BLaER1 treated with 17β-estradiol and CSF1 and Interleukin-3, amounts not matched to agents 10 nM and 100 nM (cell line): Measurements from ENCODE around the gene KCNC4.

Source experiments
- H3K27ac ChIP-seq, 11 experiments: shearing (Covaris generic); formaldehyde crosslinking; 2 replicates each; pipeline ENCODE4 v1.8.1; 2022
- H3K27me3 ChIP-seq, 11 experiments: shearing (Covaris generic); formaldehyde crosslinking; 2 replicates each; pipeline ENCODE4 v1.8.1; 2022
- H3K36me3 ChIP-seq, 11 experiments: shearing (Covaris generic); formaldehyde crosslinking; 2 replicates each; pipeline ENCODE4 v1.8.1; 2022
- H3K4me1 ChIP-seq, 10 experiments: shearing (Covaris generic); formaldehyde crosslinking; 2 replicates each; pipeline ENCODE4 v1.8.1; 2022
- H3K4me2 ChIP-seq, 11 experiments: shearing (Covaris generic); formaldehyde crosslinking; 2 replicates each; pipeline ENCODE4 v1.8.1; 2022
- H3K4me3 ChIP-seq, 10 experiments: shearing (Covaris generic); formaldehyde crosslinking; 2 replicates each; pipeline ENCODE4 v1.8.1; 2022
- H3K9ac ChIP-seq, 11 experiments: shearing (Covaris generic); formaldehyde crosslinking; 2 replicates each; pipeline ENCODE4 v1.8.1; 2022
- H3K9me3 ChIP-seq, 11 experiments: shearing (Covaris generic); formaldehyde crosslinking; replicated peaks in 1 of 11; 2 replicates each; pipeline ENCODE4 v1.8.1; 2022
- H4K20me1 ChIP-seq, 11 experiments: shearing (Covaris generic); formaldehyde crosslinking; 2 replicates each; pipeline ENCODE4 v1.8.1; 2022
- Cebpa-rat ChIP-seq, 11 experiments: shearing (Covaris generic); IDR thresholded peaks; 2 replicates each; pipeline ENCODE4 v1.8.1; 2022

The KCNC4 gene

GRCh38 chr1:110185181-110185580 is 24.9 kb upstream of the KCNC4 start:
- no peak for TF ChIP-seq Cebpa-rat (IDR thresholded peaks at IDR 0.05)
- Histone ChIP-seq H3K9me3 (no peaks in the 10 kb centered on the region), H3K27ac (no peak overlapping the region), H4K20me1 (peaks cover 0 to 3% (median 0%) of the 10 kb centered on the region in 11 experiments; a peak in 4 of 22 replicates), H3K9ac (no peak overlapping the region), H3K4me3 (no peak overlapping the region), H3K4me1 (peaks cover 0 to 6% (median 0%) of the 10 kb centered on the region in 10 experiments; a peak in 3 of 20 replicates), H3K36me3 (no peaks in the 10 kb centered on the region), H3K27me3 (no peaks in the 10 kb centered on the region), H3K4me2 (no peak overlapping the region)

GRCh38 chr1:110186558-110186957 is 23.6 kb upstream of the KCNC4 start:
- no peaks in the 10 kb centered on the region for H3K27me3 ChIP-seq
- H3K27ac ChIP-seq, result no peak overlapping the region
- no peaks in the 10 kb centered on the region for H3K9me3 ChIP-seq
- TF ChIP-seq Cebpa-rat (IDR thresholded peaks at IDR 0.05), result no peak
- no peak overlapping the region for H3K9ac ChIP-seq
- H4K20me1 ChIP-seq, result peaks cover 0 to 3% (median 0%) of the 10 kb centered on the region in 11 experiments; a peak in 4 of 22 replicates
- no peaks in the 10 kb centered on the region for H3K36me3 ChIP-seq
- H3K4me3 ChIP-seq, result no peak overlapping the region
- H3K4me2 ChIP-seq, result no peak overlapping the region
- H3K4me1 ChIP-seq, result peaks cover 0 to 6% (median 0%) of the 10 kb centered on the region in 10 experiments; a peak in 3 of 20 replicates

- Histone ChIP-seq H3K9me3 (no peaks in the 10 kb centered on the region), H3K27ac (no peak overlapping the region), H4K20me1 (peaks cover 0 to 3% (median 0%) of the 10 kb centered on the region in 11 experiments; a peak in 5 of 22 replicates), H3K4me1 (peaks cover 0 to 6% (median 0%) of the 10 kb centered on the region in 10 experiments; a peak in 3 of 20 replicates), H3K36me3 (no peaks in the 10 kb centered on the region), H3K4me2 (no peak overlapping the region), H3K4me3 (no peak overlapping the region), H3K9ac (no peak overlapping the region), H3K27me3 (no peaks in the 10 kb centered on the region)
- TF ChIP-seq Cebpa-rat (IDR thresholded peaks at IDR 0.05), result no peak
Observed at GRCh38 chr1:110187139-110187890, 22.8 kb upstream of the KCNC4 start.

GRCh38 chr1:110188035-110188618 is 22.0 kb upstream of the KCNC4 start:
- Histone ChIP-seq H3K4me1 (peaks cover 0 to 6% (median 0%) of the 10 kb centered on the region in 10 experiments; a peak in 3 of 20 replicates), H3K4me3 (no peak overlapping the region), H3K9ac (no peak overlapping the region), H3K27ac (no peak overlapping the region), H3K4me2 (no peak overlapping the region), H3K27me3 (no peaks in the 10 kb centered on the region), H3K36me3 (no peaks in the 10 kb centered on the region), H3K9me3 (no peaks in the 10 kb centered on the region), H4K20me1 (peaks cover 0 to 3% (median 0%) of the 10 kb centered on the region in 11 experiments; a peak in 5 of 22 replicates)
- no peak for TF ChIP-seq Cebpa-rat (IDR thresholded peaks at IDR 0.05)

- no peak for TF ChIP-seq Cebpa-rat (IDR thresholded peaks at IDR 0.05)
- Histone ChIP-seq H3K36me3 (no peaks in the 10 kb centered on the region), H4K20me1 (peaks cover 0 to 3% (median 0%) of the 10 kb centered on the region in 11 experiments; a peak in 5 of 22 replicates), H3K4me3 (no peak overlapping the region), H3K27ac (no peak overlapping the region), H3K9ac (no peak overlapping the region), H3K27me3 (no peaks in the 10 kb centered on the region), H3K4me2 (no peak overlapping the region), H3K9me3 (no peaks in the 10 kb centered on the region), H3K4me1 (peaks cover 0 to 6% (median 0%) of the 10 kb centered on the region in 10 experiments; a peak in 3 of 20 replicates)
Observed at GRCh38 chr1:110189181-110189580, 20.9 kb upstream of the KCNC4 start.

GRCh38 chr1:110190282-110190929 is 19.7 kb upstream of the KCNC4 start:
- H3K4me2 ChIP-seq, result no peak overlapping the region
- no peak overlapping the region for H3K27ac ChIP-seq
- peaks cover 0 to 3% (median 0%) of the 10 kb centered on the region in 11 experiments; a peak in 5 of 22 replicates for H4K20me1 ChIP-seq
- H3K4me3 ChIP-seq, result no peak overlapping the region
- H3K27me3 ChIP-seq, result no peaks in the 10 kb centered on the region
- no peaks in the 10 kb centered on the region for H3K9me3 ChIP-seq
- no peaks in the 10 kb centered on the region for H3K4me1 ChIP-seq
- no peak for TF ChIP-seq Cebpa-rat (IDR thresholded peaks at IDR 0.05)
- H3K9ac ChIP-seq, result no peak overlapping the region
- no peaks in the 10 kb centered on the region for H3K36me3 ChIP-seq

GRCh38 chr1:110192541-110192940 is 17.6 kb upstream of the KCNC4 start:
- Histone ChIP-seq H3K9me3 (no peaks in the 10 kb centered on the region), H3K9ac (no peak overlapping the region), H3K36me3 (no peaks in the 10 kb centered on the region), H4K20me1 (peaks cover 0 to 3% (median 0%) of the 10 kb centered on the region in 11 experiments; a peak in 4 of 22 replicates), H3K27me3 (no peaks in the 10 kb centered on the region), H3K4me3 (no peak overlapping the region), H3K4me1 (no peaks in the 10 kb centered on the region), H3K4me2 (no peak overlapping the region), H3K27ac (no peak overlapping the region)
- no peak for TF ChIP-seq Cebpa-rat (IDR thresholded peaks at IDR 0.05)

- no peaks in the 10 kb centered on the region; a peak in 2 of 22 replicates for H4K20me1 ChIP-seq
- no peaks in the 10 kb centered on the region for H3K9me3 ChIP-seq
- H3K36me3 ChIP-seq, result no peaks in the 10 kb centered on the region
- TF ChIP-seq Cebpa-rat (IDR thresholded peaks at IDR 0.05), result no peak
- H3K4me2 ChIP-seq, result no peak overlapping the region
- H3K4me3 ChIP-seq, result no peak overlapping the region
- H3K27ac ChIP-seq, result no peak overlapping the region
- H3K27me3 ChIP-seq, result no peaks in the 10 kb centered on the region
- H3K4me1 ChIP-seq, result peaks cover 0 to 4% (median 3%) of the 10 kb centered on the region in 10 experiments; a peak in 16 of 20 replicates
- H3K9ac ChIP-seq, result no peak overlapping the region
Observed at GRCh38 chr1:110195196-110195595, 14.9 kb upstream of the KCNC4 start.
